Measurements from ENCODE around the gene FCRLB.

Gene FCRLB

DNA sequence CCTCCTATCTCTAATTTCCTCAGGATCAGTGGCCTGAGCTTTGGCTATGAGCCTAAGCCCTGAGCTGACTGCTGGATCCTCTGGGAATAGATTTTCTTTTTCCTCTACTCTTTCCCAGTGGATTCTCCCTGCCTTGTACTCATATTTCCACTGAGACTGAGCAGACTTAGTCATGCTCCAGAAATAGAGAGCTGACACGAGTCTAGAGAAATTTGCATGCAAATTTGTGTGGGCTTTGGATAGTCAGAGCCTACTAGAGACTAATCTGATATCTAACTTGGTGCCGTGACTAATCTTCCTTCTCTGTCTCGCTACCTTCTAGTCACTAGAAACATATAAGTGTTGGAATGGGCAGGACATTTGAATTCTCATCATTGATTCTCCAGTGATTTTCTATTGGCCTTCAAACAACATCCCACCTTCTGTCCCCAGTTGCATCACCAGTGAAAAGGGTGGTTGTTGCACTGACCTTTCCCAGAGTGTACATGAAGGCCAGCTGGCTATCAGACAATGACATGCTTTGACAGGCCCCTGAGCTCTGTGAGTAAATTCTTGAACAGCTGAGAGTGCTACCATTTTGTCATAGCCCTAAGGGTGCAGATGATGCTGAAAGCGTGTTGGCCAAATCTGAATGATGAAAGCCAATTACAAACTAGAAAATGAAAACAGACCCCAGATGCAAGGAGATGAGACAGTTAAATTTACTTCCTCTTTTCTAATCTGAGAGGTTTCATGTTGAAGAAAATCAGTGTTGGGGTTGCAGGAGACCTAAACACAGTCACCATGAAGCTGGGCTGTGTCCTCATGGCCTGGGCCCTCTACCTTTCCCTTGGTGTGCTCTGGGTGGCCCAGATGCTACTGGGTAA lies 14.6 kb upstream of the FCRLB start, which contains the start of gene FCRLA (continued):
- no peak for TF ChIP-seq ZNF280D (tag by site-specific recombination; IDR thresholded peaks at IDR 0.05)
- no peak; the same call in 1 of the 2 replicates for TF ChIP-seq HIC1 (tag by site-specific recombination; IDR thresholded peaks at IDR 0.05)
- TF ChIP-seq MZF1 (tag by site-specific recombination; IDR thresholded peaks at IDR 0.05; ENCODE audit: borderline replicate concordance), result no peak
- no peak for TF ChIP-seq ZNF324 (tag by site-specific recombination; IDR thresholded peaks at IDR 0.05)
- no peak for TF ChIP-seq ZNF433 (tag by site-specific recombination; IDR thresholded peaks at IDR 0.05; ENCODE audit: low read depth)
- no peak for TF ChIP-seq ZFHX2 (tag by site-specific recombination; conservative IDR thresholded peaks at IDR 0.05)
- peak; percentile 50; the same call in 1 of the 2 replicates for TF ChIP-seq ZNF335 (tag by site-specific recombination; conservative IDR thresholded peaks at IDR 0.05)
- no peak for TF ChIP-seq ZNF274 (IDR thresholded peaks at IDR 0.05; ENCODE audit: low read length)
- no peak for TF ChIP-seq ZNF274 (tag by site-specific recombination; IDR thresholded peaks at IDR 0.05; ENCODE audit: borderline replicate concordance)
- no peak for TF ChIP-seq ZNF350 (tag by site-specific recombination; IDR thresholded peaks at IDR 0.05)
- no peak for TF ChIP-seq ZNF248 (tag by site-specific recombination; IDR thresholded peaks at IDR 0.05)
- no peak for TF ChIP-seq ZNF555 (tag by site-specific recombination; conservative IDR thresholded peaks at IDR 0.05)
- TF ChIP-seq ZNF664 (tag by site-specific recombination; IDR thresholded peaks at IDR 0.05), result no peak
- no peak for TF ChIP-seq ZNF654 (tag by site-specific recombination; IDR thresholded peaks at IDR 0.05; ENCODE audit: low read depth)
- no peak for TF ChIP-seq ZNF561 (tag by site-specific recombination; IDR thresholded peaks at IDR 0.05; ENCODE audit: borderline replicate concordance)
- TF ChIP-seq ZNF138 (tag by site-specific recombination; IDR thresholded peaks at IDR 0.05; ENCODE audit: borderline replicate concordance), result no peak
- TF ChIP-seq ZBTB6 (tag by site-specific recombination; IDR thresholded peaks at IDR 0.05), result no peak
- TF ChIP-seq MEIS1 (CRISPR knock-in tag; IDR thresholded peaks at IDR 0.05; ENCODE audit: borderline replicate concordance), result no peak
- TF ChIP-seq ZNF629 (tag by site-specific recombination; IDR thresholded peaks at IDR 0.05), result peak; percentile 36
- no peak for TF ChIP-seq SALL2 (tag by site-specific recombination; IDR thresholded peaks at IDR 0.05; ENCODE audit: borderline replicate concordance)
- TF ChIP-seq, protein P1, sequence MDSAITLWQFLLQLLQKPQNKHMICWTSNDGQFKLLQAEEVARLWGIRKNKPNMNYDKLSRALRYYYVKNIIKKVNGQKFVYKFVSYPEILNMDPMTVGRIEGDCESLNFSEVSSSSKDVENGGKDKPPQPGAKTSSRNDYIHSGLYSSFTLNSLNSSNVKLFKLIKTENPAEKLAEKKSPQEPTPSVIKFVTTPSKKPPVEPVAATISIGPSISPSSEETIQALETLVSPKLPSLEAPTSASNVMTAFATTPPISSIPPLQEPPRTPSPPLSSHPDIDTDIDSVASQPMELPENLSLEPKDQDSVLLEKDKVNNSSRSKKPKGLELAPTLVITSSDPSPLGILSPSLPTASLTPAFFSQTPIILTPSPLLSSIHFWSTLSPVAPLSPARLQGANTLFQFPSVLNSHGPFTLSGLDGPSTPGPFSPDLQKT (IDR thresholded peaks at IDR 0.05; ENCODE audit: borderline replicate concordance, low read depth, low read length), result no peak

Data from HEK293 (cell line).